Measurements from ENCODE around the gene PTH1R.
A peak's percentile ranks its signal among the peaks of the same experiment; 100 is the strongest.

The PTH1R gene

GRCh38 chr3:46917257-46917656, 39.7 kb downstream of the PTH1R start:
- no peak for DNase-seq

DNA sequence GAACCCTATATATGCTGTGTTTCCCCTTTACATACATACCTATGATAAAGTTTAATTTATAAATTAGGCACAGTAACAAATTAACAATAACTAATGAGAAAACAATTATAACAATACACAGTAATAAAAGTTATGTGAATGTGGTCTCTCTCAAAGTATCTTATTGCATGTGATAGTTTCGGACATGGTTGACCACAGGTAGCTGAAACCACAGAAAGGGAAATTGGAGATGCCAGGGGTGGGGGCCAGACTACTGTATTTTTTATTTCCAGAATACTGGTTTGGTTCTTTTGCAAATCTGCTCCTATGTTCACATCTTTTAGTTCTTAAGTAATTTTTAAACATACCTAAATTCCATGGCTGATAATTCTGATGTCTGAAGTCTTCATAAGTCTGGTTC, 40.7 kb downstream of the PTH1R start:
- no peak for DNase-seq

GRCh38 chr3:46918634-46919033, 41.1 kb downstream of the PTH1R start:
- no peak for DNase-seq

DNA sequence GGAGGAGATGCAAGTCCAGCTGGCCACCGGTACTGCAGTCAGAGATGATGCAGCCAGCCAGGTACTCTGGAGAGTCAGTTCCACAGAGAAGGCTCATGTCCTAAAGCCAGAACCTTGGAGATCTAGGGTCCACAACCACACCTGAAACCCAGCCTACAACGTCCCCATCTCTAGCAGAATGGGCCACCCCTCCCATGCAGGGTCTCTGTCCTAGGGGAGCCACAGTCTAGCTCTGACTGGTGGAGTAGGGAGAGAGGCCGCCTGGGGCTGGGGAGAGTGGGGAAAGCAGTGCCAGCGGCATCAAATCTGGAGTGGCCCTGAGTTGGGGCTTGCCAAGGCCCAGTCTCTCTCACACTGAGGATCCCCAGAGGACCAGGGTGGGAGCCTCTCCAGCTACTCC, 43.5 kb downstream of the PTH1R start:
- DNase-seq, result no peak

- DNase-seq, result no peak
Observed at GRCh38 chr3:46921871-46922271, 44.4 kb downstream of the PTH1R start.

GRCh38 chr3:46922426-46922825, 44.9 kb downstream of the PTH1R start:
- DNase-seq, result no peak

DNA sequence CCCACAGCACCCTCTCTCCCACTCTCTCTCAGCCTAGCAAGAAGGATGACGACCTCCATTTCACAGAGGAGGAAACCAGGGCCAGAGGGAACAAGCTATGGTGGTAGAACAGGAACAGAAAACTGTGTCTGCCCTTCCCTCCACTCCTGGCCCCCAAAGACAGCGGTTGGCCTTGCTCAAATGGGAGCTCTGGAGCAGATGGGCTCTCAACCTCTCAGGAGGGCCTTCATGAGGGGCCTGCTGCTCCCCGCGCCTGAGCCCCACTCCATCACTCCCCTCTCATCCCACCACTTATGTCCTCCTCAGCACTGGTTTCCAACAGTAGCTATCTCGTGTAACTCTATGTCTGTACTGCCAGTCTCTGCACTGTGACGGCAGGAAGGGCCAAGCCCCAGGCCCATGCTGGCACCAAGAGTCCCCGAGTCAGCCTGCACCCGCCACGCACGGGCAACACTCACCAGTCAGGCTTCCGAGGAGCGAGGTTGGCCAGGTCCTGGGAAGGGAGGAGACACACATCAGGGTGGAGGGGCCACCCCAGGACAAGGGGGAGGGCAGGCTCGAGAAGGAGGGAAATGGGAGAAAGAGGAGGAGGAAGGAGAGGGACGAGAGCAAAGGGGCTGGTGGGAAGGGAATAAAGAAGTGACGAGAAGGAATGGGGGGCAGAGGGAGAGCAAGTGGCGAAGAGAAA, 45.5 kb downstream of the PTH1R start:
- no peak for DNase-seq

DNA sequence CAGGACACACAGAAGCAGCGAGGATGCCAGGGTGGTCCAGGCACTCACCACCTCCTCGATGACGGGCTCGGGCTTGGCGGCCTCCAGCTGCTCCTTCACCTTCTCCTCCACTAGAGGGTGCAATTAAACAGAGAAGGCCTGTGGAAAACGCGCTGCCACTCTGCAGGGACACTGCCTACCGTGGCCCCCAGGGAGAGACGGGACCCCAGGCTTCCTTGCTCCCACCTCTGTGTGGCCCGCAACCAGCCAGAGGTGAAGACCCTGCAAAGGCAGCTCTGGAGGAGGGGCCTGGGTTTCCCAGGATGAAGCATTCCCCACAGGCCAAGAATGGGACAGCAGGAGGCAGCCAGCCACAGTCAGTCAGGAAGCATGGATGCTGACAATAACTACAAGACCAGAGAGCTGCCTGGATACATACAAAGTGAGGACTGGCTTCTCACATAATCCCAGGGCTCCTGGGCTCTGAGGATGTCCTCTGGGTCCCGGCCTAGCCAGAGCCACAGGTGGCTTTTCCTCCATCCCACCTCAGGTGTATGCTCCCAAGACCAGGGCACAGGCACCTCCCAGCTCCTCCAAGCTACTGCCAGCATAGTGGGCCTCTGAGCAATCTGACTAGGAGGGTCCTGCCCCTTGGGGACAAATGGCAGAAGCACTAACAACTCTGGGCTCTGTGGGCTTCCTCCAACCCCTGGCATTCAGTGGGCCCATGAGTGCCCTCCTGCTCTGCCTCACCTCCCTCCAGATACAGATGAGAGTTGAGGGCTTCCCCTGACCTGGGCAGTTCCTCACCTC, 46.2 kb downstream of the PTH1R start:
- DNase-seq, result no peak

GRCh38 chr3:46924921-46925584, 47.5 kb downstream of the PTH1R start:
- no peak for DNase-seq

DNA sequence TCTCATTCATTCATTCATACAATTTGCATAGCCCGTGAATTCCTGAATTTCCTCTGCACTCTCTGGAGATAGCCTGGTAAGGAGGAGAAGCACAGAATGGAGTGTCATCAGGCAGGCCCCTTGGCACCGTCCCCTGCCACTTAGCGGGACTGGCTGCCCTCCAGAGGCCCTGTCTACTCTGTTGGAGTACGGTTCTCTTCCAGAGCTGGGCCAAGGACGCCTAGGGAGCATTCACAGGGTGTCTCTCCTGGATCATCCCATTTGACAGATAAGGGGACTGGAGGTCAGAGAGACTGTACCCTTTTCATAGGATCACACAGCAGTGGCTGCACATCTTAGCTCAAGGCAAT, 48.0 kb downstream of the PTH1R start:
- DNase-seq, result no peak

GRCh38 chr3:46926039-46926438, 48.5 kb downstream of the PTH1R start:
- no peak for DNase-seq

DNA sequence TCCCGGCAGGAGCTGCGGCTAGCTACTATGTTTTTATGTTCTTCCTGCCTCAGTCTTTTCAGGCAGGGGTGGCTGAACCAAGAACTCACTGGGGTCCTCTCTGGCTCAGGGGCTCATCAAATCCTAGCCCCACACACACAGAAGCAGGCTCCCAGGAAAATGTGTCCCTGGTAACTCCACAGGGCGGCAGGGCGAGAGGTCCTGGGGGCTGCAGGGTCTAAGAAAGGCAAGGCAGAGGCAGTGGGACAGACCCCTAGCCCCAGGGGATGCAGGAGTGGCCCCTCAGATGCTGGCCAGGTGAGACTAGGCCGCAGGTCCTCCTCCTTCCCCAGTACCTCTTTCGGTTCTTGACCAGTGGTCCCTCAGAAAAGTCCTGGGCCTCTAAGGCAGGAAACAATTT, 48.9 kb downstream of the PTH1R start:
- no peak for DNase-seq

GRCh38 chr3:46926871-46927717, 49.6 kb downstream of the PTH1R start:
- no peak for DNase-seq

- no peak for DNase-seq
Observed at GRCh38 chr3:46927718-46928073, 50.2 kb downstream of the PTH1R start.

GRCh38 chr3:46928282-46928681, 50.8 kb downstream of the PTH1R start:
- no peak for DNase-seq

DNA sequence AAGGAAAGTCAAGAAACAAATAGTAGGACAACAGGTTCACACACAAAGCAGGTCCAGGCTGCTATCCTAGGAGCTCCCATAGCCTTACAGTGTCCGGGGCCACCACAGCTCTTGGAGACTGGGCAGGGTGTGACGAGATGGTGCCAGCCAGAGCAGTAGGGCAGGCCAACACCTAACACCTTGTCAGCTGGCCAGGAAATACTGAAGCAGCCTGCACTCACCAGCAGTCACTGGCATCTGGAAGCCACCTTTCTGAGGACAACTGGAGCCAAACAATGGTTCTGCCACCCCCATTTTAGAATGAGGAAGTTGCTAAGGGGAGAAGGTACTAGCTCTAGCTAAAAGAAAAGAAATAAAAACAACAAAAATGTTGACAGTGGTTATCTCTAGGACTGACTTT, 51.8 kb downstream of the PTH1R start:
- DNase-seq, result no peak

- DNase-seq, result no peak
Observed at GRCh38 chr3:46930166-46930944, 52.8 kb downstream of the PTH1R start.

GRCh38 chr3:46930945-46931403, 53.5 kb downstream of the PTH1R start:
- DNase-seq, result no peak

DNA sequence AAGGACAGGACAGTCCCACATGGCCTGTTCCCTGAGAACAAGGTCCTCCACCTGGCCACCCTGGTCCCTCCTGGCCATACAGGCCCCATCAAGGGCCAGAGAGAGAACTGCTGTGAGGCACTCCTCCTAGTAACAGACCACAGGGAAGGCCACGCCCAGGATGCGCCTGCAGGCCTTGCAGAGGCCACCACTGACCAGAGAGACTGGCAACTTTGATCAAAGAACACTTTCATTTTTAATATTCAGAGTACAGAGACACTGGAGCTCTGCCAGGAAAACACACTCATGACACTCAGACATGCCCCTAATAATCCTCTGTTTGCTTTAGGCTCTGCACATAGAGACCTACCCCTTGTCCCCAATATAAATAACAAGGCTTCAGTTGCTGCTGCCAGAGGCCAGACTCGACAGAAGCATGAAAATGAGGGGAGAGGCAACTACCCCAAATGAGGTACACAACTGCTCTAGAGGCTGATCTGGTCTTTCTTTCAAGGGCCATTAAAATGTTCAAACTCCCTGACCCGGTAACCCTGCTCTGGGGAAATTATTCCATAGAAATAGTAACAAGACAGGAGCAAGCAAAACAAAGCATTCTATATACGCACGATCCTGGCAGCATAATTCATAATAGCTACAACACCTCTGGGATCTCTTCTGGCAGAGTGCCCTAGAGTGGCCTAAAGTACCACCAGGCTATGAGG, 54.3 kb downstream of the PTH1R start:
- DNase-seq, result peak; percentile 59

DNA sequence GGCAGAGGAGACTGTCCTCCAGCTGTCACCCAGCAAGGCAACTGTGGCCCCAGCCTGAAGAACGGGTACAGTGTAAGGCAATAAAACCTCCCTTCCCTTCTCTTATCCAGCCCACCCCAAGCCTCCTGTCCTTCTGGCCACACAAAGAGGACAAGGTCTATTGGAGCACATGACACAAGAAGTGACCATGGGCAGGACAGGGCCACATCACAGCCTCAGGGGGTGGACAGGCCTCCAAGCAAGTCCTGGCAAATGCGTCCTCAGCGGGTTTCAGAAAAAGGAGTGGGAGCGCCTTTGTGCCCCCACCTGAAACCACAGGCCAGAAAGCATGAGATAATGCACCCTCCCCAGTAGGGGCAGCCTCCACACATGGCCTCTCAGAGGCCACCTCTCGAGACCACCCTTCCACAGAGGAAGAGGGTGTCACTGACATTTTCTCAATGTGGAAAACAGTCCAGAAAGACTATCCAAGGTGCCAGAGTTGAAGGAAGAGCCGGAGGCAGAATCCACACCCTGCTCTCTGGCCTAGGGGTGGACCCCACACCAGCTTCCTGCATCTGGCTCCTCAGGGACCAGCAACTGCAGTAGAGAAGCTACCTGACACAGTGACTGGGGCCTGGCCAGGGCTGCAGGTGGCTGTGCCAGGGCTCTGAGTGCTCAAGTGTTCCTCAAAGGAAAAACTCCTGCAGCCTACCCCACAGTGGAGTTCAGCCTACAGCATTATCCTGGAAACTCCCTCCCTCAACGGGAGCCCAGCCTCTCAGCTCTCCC, 55.1 kb downstream of the PTH1R start:
- no peak for DNase-seq

DNA sequence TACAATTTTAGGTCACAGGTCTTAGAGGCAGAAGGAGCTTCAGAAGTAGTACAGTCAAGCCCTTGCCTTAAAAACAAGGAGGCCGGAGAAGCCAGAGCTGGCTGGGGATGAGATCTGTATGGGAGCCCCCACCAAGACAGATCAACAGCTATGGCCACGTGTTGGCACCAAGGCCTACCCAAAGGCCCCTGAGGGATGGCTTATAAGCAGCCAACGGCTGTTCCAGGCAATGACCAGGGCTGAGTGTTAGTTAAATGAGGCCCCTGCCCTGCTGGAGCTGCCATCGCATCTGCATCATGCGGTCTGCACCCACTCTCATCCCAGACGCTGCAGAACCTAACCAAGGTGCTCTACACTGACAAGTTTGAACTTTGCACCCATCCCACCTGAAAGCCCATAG, 55.7 kb downstream of the PTH1R start:
- no peak for DNase-seq

Measured in DMS79 treated with DMSO at 0.1 percent for 48 hours (cell line).